NCI-H128 (cell line): ENCODE results near the gene KMT5C.
A peak's percentile ranks its signal among the peaks of the same experiment; 100 is the strongest.
"Not testable (repeated sequence)": the region's sequence is repeated elsewhere in the genome, so short reads cannot be mapped to it uniquely, and the experiment has no call there.

Source experiments
- DNase-seq: peaks from one replicate; lab custom pipeline; 2025; ENCODE audit not compliant: unreplicated experiment; lab: John Stamatoyannopoulos, UW

The KMT5C gene

GRCh38 chr19:55316646-55317045, 23.0 kb upstream of the KMT5C start:
- DNase-seq, result no peak

- DNase-seq, result no peak
These were observed 19.9 kb upstream of the KMT5C start for GRCh38 chr19:55319785-55320184.

- no peak for DNase-seq
These were observed 18.7 kb upstream of the KMT5C start for GRCh38 chr19:55320844-55321419.

- DNase-seq, result no peak
These were observed 18.1 kb upstream of the KMT5C start for GRCh38 chr19:55321466-55322137.

- no peak for DNase-seq
These were observed 17.3 kb upstream of the KMT5C start for GRCh38 chr19:55322204-55322885.

GRCh38 chr19:55324662-55325061, 15.0 kb upstream of the KMT5C start:
- DNase-seq, result no peak

GRCh38 chr19:55325172-55325571, 14.5 kb upstream of the KMT5C start, which contains the start of gene TMEM150B:
TMEM150B (minus strand) TSS chr19:55325341; CDS start chr19:55321036, 4,305 bp downstream.
- no peak for DNase-seq

- not testable (repeated sequence) for DNase-seq
These were observed 10.8 kb upstream of the KMT5C start for GRCh38 chr19:55328774-55329318.

- not testable (repeated sequence) for DNase-seq
These were observed 9.9 kb upstream of the KMT5C start for GRCh38 chr19:55329791-55330190.

- no peak for DNase-seq
These were observed 5.8 kb upstream of the KMT5C start for GRCh38 chr19:55333870-55334269.

GRCh38 chr19:55336101-55336500, 3.6 kb upstream of the KMT5C start:
- DNase-seq, result no peak

- DNase-seq, result no peak
These were observed 460 bp downstream of the KMT5C start for GRCh38 chr19:55339889-55340783.

GRCh38 chr19:55340784-55341147, 1.1 kb downstream of the KMT5C start:
- DNase-seq, result no peak

GRCh38 chr19:55341171-55341588, 1.5 kb downstream of the KMT5C start:
- peak; percentile 62 for DNase-seq

GRCh38 chr19:55341595-55342531, 2.2 kb downstream of the KMT5C start:
- DNase-seq, result no peak

GRCh38 chr19:55344444-55344843, 4.8 kb downstream of the KMT5C start:
- DNase-seq, result no peak

GRCh38 chr19:55345101-55345817, 5.6 kb downstream of the KMT5C start:
- DNase-seq, result no peak

GRCh38 chr19:55345818-55346724, 6.4 kb downstream of the KMT5C start:
- no peak for DNase-seq
